Stimulated activated naive B cell treated with anti-CD40 and anti-IgM and Interleukin-4, amounts not matched to agents 10 μg/mL and 1 μg/mL and 100 μg/mL, for 72 hours (primary cell): ENCODE results near the gene WARS2.
"Not testable (repeated sequence)": the region's sequence is repeated elsewhere in the genome, so short reads cannot be mapped to it uniquely, and the experiment has no call there.

Experiments
- ATAC-seq, 2 donors: fragments of 150-1000 bp; cut with Tn5 transposase; replicated peaks; 2 replicates each; pipeline ENCODE4 v1.10.0; 2021; ENCODE audit warnings: moderate library complexity in 1 of 2
- DNase-seq: peaks from one replicate; pipeline ENCODE4 v3.0.0; 2021
- H3K27ac Mint-ChIP-seq: one replicate; pipeline ENCODE4 v1.8.0; 2022; ENCODE audit warnings: mild to moderate bottlenecking, mixed read lengths
- H3K27me3 Mint-ChIP-seq, 2 donors: one replicate each; pipeline ENCODE4 v1.8.0; 2022; ENCODE audit warnings: mixed read lengths in 2 of 2
- H3K36me3 Mint-ChIP-seq, 2 donors: one replicate each; pipeline ENCODE4 v1.8.0; 2022; ENCODE audit warnings: mixed read lengths in 2 of 2, mild to moderate bottlenecking in 1 of 2
- H3K4me1 Mint-ChIP-seq, 2 donors: one replicate each; pipeline ENCODE4 v1.8.0; 2022; ENCODE audit warnings: mixed read lengths in 2 of 2, mild to moderate bottlenecking in 1 of 2
- H3K4me3 Mint-ChIP-seq, 2 donors: one replicate each; pipeline ENCODE4 v1.8.0; 2022; ENCODE audit warnings: mild to moderate bottlenecking in 2 of 2, mixed read lengths in 2 of 2, moderate library complexity in 1 of 2
- H3K9me3 Mint-ChIP-seq, 2 donors: one replicate each; pipeline ENCODE4 v1.8.0; 2022; ENCODE audit warnings: mixed read lengths in 2 of 2, mild to moderate bottlenecking in 1 of 2

The WARS2 gene

GRCh38 chr1:119140177-119141019, at the start of gene WARS2:
Gene WARS2 (minus strand): TSS chr1:119140653. CDS start chr1:119140644, 9 bp downstream.
- Mint-ChIP-seq H3K27ac (no peak within 1 kb of the TSS), H3K27me3 (no peaks in the 10 kb centered on the region), H3K4me1 (peaks cover 16 to 19% of the 10 kb centered on the region in 2 donors), H3K4me3 (no peak within 1 kb of the TSS), H3K36me3 (peaks cover 8 to 9% of the 10 kb centered on the region in 2 donors), H3K9me3 (no peaks in the 10 kb centered on the region)
- ATAC-seq (peak; percentile 94 to 96), DNase-seq (peak; percentile 95)

GRCh38 chr1:119188926-119189325, 48.5 kb upstream of the WARS2 start:
- DNase-seq: no peak
- Mint-ChIP-seq H3K4me1 (peaks cover 0 to 2% of the 10 kb centered on the region in 2 donors), H3K27me3 (no peaks in the 10 kb centered on the region), H3K27ac (no peak overlapping the region), H3K4me3 (no peak overlapping the region), H3K9me3 (peaks cover 6 to 8% of the 10 kb centered on the region in 2 donors), H3K36me3 (peaks cover 33 to 57% of the 10 kb centered on the region in 2 donors)
- ATAC-seq: no peak

GRCh38 chr1:119187416-119187815, 47.0 kb upstream of the WARS2 start:
- Mint-ChIP-seq H3K4me3 (no peak overlapping the region), H3K27me3 (no peaks in the 10 kb centered on the region), H3K9me3 (peaks cover 6 to 8% of the 10 kb centered on the region in 2 donors), H3K36me3 (peaks cover 32 to 62% of the 10 kb centered on the region in 2 donors), H3K4me1 (peaks cover 0 to 2% of the 10 kb centered on the region in 2 donors), H3K27ac (no peak overlapping the region)
- DNase-seq (no peak), ATAC-seq (no peak)

GRCh38 chr1:119186471-119186870, 46.0 kb upstream of the WARS2 start:
- Mint-ChIP-seq H3K27me3 (no peaks in the 10 kb centered on the region), H3K27ac (no peak overlapping the region), H3K4me3 (no peak overlapping the region), H3K36me3 (peaks cover 37 to 67% of the 10 kb centered on the region in 2 donors), H3K4me1 (no peaks in the 10 kb centered on the region), H3K9me3 (peaks cover 6 to 8% of the 10 kb centered on the region in 2 donors)
- ATAC-seq (no peak), DNase-seq (no peak)

GRCh38 chr1:119184972-119185371, 44.5 kb upstream of the WARS2 start:
- DNase-seq (no peak), ATAC-seq (no peak)
- no peaks in the 10 kb centered on the region for H3K4me1 Mint-ChIP-seq
- no peak overlapping the region for H3K4me3 Mint-ChIP-seq
- H3K9me3 Mint-ChIP-seq: peaks cover 6 to 8% of the 10 kb centered on the region in 2 donors
- peaks cover 37 to 69% of the 10 kb centered on the region in 2 donors for H3K36me3 Mint-ChIP-seq
- H3K27me3 Mint-ChIP-seq: no peaks in the 10 kb centered on the region
- H3K27ac Mint-ChIP-seq: no peak overlapping the region

GRCh38 chr1:119181218-119181617, 40.8 kb upstream of the WARS2 start:
- Mint-ChIP-seq H3K9me3 (peaks cover 5 to 9% of the 10 kb centered on the region in 2 donors), H3K27ac (no peak overlapping the region), H3K27me3 (no peaks in the 10 kb centered on the region), H3K36me3 (peaks cover 40 to 70% of the 10 kb centered on the region in 2 donors), H3K4me3 (no peak overlapping the region), H3K4me1 (no peaks in the 10 kb centered on the region)
- ATAC-seq (no peak), DNase-seq (no peak)

- no peaks in the 10 kb centered on the region for H3K27me3 Mint-ChIP-seq
- H3K27ac Mint-ChIP-seq: no peak overlapping the region
- no peaks in the 10 kb centered on the region for H3K4me1 Mint-ChIP-seq
- peaks cover 47 to 78% of the 10 kb centered on the region in 2 donors for H3K36me3 Mint-ChIP-seq
- no peak for ATAC-seq
- H3K4me3 Mint-ChIP-seq: no peak overlapping the region
- no peak for DNase-seq
- H3K9me3 Mint-ChIP-seq: peaks cover 5 to 11% of the 10 kb centered on the region in 2 donors
These were observed 38.6 kb upstream of the WARS2 start for GRCh38 chr1:119179051-119179450.

GRCh38 chr1:119172927-119173326, 32.5 kb upstream of the WARS2 start:
- not testable (repeated sequence) for H3K9me3 Mint-ChIP-seq, H3K4me1 Mint-ChIP-seq, H3K27me3 Mint-ChIP-seq, ATAC-seq, H3K27ac Mint-ChIP-seq, H3K4me3 Mint-ChIP-seq, DNase-seq
- peaks cover 71 to 82% of the 10 kb centered on the region in 2 donors for H3K36me3 Mint-ChIP-seq

- H3K36me3 Mint-ChIP-seq: peaks cover 69 to 78% of the 10 kb centered on the region in 2 donors
- H3K27ac Mint-ChIP-seq: not testable (repeated sequence)
These were observed 31.0 kb upstream of the WARS2 start for GRCh38 chr1:119171381-119172010.

GRCh38 chr1:119163396-119163795, 22.9 kb upstream of the WARS2 start:
- no peaks in the 10 kb centered on the region for H3K4me1 Mint-ChIP-seq
- H3K36me3 Mint-ChIP-seq: peaks cover 51 to 74% of the 10 kb centered on the region in 2 donors
- H3K27me3 Mint-ChIP-seq: no peaks in the 10 kb centered on the region
- no peaks in the 10 kb centered on the region for H3K9me3 Mint-ChIP-seq
- ATAC-seq: no peak
- H3K27ac Mint-ChIP-seq: no peak overlapping the region
- no peak for DNase-seq
- H3K4me3 Mint-ChIP-seq: no peak overlapping the region

More at GRCh38 chr1:119171381-119172010, 31.0 kb upstream of the WARS2 start:
- not testable (repeated sequence) for H3K4me3 Mint-ChIP-seq, H3K9me3 Mint-ChIP-seq, DNase-seq, H3K27me3 Mint-ChIP-seq, H3K4me1 Mint-ChIP-seq, ATAC-seq

- Mint-ChIP-seq H3K27ac (no peak overlapping the region), H3K27me3 (no peaks in the 10 kb centered on the region), H3K4me3 (no peak overlapping the region), H3K9me3 (peaks cover under 1 to 2% of the 10 kb centered on the region in 2 donors), H3K36me3 (peaks cover 57 to 78% of the 10 kb centered on the region in 2 donors), H3K4me1 (peaks cover under 1 to 3% of the 10 kb centered on the region in 2 donors)
- ATAC-seq (no peak), DNase-seq (no peak)
These were observed 20.4 kb upstream of the WARS2 start for GRCh38 chr1:119160866-119161265.

GRCh38 chr1:119160409-119160808, 20.0 kb upstream of the WARS2 start:
- Mint-ChIP-seq H3K27ac (no peak overlapping the region), H3K9me3 (peaks cover 1 to 4% of the 10 kb centered on the region in 2 donors), H3K36me3 (peaks cover 58 to 79% of the 10 kb centered on the region in 2 donors), H3K4me3 (no peak overlapping the region), H3K4me1 (peaks cover 2 to 5% of the 10 kb centered on the region in 2 donors), H3K27me3 (no peaks in the 10 kb centered on the region)
- DNase-seq: no peak
- ATAC-seq: no peak

- peaks cover 2 to 5% of the 10 kb centered on the region in 2 donors for H3K4me1 Mint-ChIP-seq
- ATAC-seq (no peak), DNase-seq (no peak)
- peaks cover 4% of the 10 kb centered on the region in 2 donors for H3K9me3 Mint-ChIP-seq
- H3K27ac Mint-ChIP-seq: no peak overlapping the region
- H3K27me3 Mint-ChIP-seq: no peaks in the 10 kb centered on the region
- peaks cover 57 to 79% of the 10 kb centered on the region in 2 donors for H3K36me3 Mint-ChIP-seq
- H3K4me3 Mint-ChIP-seq: no peak overlapping the region
These were observed 19.5 kb upstream of the WARS2 start for GRCh38 chr1:119159966-119160365.

- Mint-ChIP-seq H3K9me3 (peaks cover 4 to 7% of the 10 kb centered on the region in 2 donors), H3K27ac (no peak overlapping the region), H3K27me3 (no peaks in the 10 kb centered on the region), H3K4me3 (no peak overlapping the region), H3K36me3 (peaks cover 59 to 82% of the 10 kb centered on the region in 2 donors), H3K4me1 (peaks cover 4 to 9% of the 10 kb centered on the region in 2 donors)
- DNase-seq (no peak), ATAC-seq (no peak)
These were observed 18.7 kb upstream of the WARS2 start for GRCh38 chr1:119159111-119159510.
